Neural progenitor cell (in vitro differentiated cells): ENCODE results near the gene SUN1.

Experiments used
- CTCF ChIP-seq: fragments of 200-600 bp; sonication (generic); IDR thresholded peaks from 2 replicates; pipeline ENCODE4 v1.5.1; 2017; ENCODE audit warnings: antibody characterized with exemption, mild to moderate bottlenecking
- EZH2 ChIP-seq: fragments of 200-600 bp; sonication (generic); IDR thresholded peaks from 2 replicates; pipeline ENCODE4 v1.6.1; 2017; ENCODE audit warnings: antibody characterized with exemption, mild to moderate bottlenecking, moderate library complexity
- EZH2phosphoT487 ChIP-seq: fragments of 200-600 bp; sonication (generic); IDR thresholded peaks from 2 replicates; pipeline ENCODE4 v1.6.1; 2017; ENCODE audit warnings: antibody characterized with exemption

- TF ChIP-seq CTCF (no peak), EZH2phosphoT487 (no peak), EZH2 (no peak)
Observed at GRCh38 chr7:856444-857095, 24.3 kb downstream of the SUN1 start.
